ACC112 (cell line): ENCODE results near the gene PSMD8.
"Not testable (repeated sequence)": the region's sequence is repeated elsewhere in the genome, so short reads cannot be mapped to it uniquely, and the experiment has no call there.

Experiments
- H2AFZ ChIP-seq: fragments of 200-600 bp; sonication (generic); one replicate; pipeline ENCODE4 v1.6.0; 2017; ENCODE audit warnings: antibody characterized with exemption, low read length; ENCODE audit not compliant: unreplicated experiment
- H3K27ac ChIP-seq: fragments of 200-600 bp; sonication (generic); 2 replicates; pipeline ENCODE4 v1.5.1; 2014; ENCODE audit warnings: low read depth, mild to moderate bottlenecking, antibody characterized with exemption, low read length, moderate library complexity
- H3K27me3 ChIP-seq: fragments of 200-600 bp; sonication (generic); 2 replicates; pipeline ENCODE4 v1.6.1; 2014; ENCODE audit warnings: mild to moderate bottlenecking, antibody characterized with exemption, low read length, moderate library complexity, mixed read lengths; ENCODE audit not compliant: insufficient read depth
- H3K36me3 ChIP-seq: fragments of 200-600 bp; sonication (generic); 2 replicates; pipeline ENCODE4 v1.6.1; 2016; ENCODE audit warnings: mild to moderate bottlenecking, antibody characterized with exemption, low read length, moderate library complexity, mixed read lengths; ENCODE audit not compliant: insufficient read depth
- H3K4me1 ChIP-seq: fragments of 200-600 bp; sonication (generic); one replicate; pipeline ENCODE4 v1.6.1; 2016; ENCODE audit warnings: low read length, mixed read lengths; ENCODE audit not compliant: insufficient read depth, unreplicated experiment, control insufficient read depth
- H3K4me3 ChIP-seq: fragments of 200-600 bp; sonication (generic); 2 replicates; pipeline ENCODE4 v1.5.1; 2014; ENCODE audit warnings: mild to moderate bottlenecking, low read depth, low read length
- H3K79me2 ChIP-seq: fragments of 200-600 bp; sonication (generic); one replicate; pipeline ENCODE4 v1.6.0; 2016; ENCODE audit warnings: low read length; ENCODE audit not compliant: control insufficient read depth, unreplicated experiment, insufficient read depth

PSMD8 gene

DNA sequence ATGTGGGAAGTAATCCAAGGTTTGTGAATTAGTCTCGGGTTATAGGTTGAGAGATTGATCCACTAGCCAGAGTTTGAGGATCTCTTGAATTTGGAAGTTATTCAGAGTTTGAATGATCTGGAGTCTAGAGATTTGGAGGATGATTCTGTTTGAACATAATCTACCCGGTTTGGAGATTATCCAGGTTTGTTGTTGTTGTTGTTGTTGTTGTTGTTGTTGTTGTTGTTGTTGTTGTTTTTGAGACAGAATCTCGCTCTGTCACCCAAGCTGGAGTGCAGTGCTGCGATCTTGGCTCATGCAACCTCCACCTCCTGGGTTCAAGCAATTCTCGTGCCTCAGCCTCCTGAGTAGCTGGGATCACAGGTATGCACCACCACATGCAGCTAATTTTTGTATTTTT, 37.5 kb downstream of the PSMD8 start:
- H3K36me3 ChIP-seq, H3K79me2 ChIP-seq, H3K27ac ChIP-seq, H2AFZ ChIP-seq, H3K4me1 ChIP-seq, H3K4me3 ChIP-seq, H3K27me3 ChIP-seq: not testable (repeated sequence)

DNA sequence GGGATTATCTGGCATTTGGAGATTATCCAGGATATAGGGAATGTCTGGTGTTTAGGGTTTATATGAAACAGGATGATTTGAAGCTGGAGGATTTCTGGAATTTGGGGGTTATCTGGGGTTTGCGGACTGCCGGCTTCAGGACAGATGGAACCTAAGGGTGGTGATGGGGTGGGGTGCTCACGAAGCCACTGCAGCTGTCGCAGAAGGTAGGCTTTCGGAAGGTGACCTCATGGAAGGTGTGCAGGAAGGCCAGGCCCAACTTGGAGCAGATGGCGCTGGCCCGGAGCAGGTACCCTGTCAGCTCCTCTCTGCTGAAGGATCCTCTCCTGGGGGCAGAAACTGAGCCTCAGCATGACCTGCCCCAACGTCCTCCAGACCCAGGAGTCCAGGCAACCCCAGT, 38.1 kb downstream of the PSMD8 start:
- H3K79me2 ChIP-seq: no peaks in the 10 kb centered on the region
- H3K27me3 ChIP-seq: no peaks in the 10 kb centered on the region
- no peaks in the 10 kb centered on the region for H3K4me1 ChIP-seq
- no peak overlapping the region for H3K27ac ChIP-seq
- no peaks in the 10 kb centered on the region for H3K36me3 ChIP-seq
- H2AFZ ChIP-seq: no peak overlapping the region
- H3K4me3 ChIP-seq: no peak overlapping the region

DNA sequence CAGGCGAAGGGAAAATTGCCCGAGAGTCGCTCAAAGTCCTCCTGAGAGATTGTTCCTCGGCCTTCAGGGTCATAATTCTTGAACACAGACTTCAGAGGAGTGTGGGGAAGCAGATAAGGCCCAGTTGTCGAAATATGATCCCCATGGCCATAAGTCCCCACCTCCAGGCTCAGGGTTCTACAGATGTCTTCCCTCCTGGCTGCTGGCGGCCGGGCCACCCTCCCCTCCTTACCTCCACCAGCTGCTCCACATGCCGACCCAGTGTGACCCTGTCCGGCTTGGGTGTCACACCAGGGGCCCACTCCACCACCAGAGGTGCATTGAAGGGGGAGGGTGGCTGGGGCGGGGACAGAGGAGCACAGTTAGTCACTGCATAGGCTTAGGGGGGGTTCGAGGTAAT, 38.6 kb downstream of the PSMD8 start:
- no peak overlapping the region for H2AFZ ChIP-seq
- no peak overlapping the region for H3K27ac ChIP-seq
- H3K4me3 ChIP-seq: no peak overlapping the region
- no peaks in the 10 kb centered on the region for H3K4me1 ChIP-seq
- no peaks in the 10 kb centered on the region for H3K36me3 ChIP-seq
- H3K79me2 ChIP-seq: no peaks in the 10 kb centered on the region
- H3K27me3 ChIP-seq: peaks cover under 1% of the 10 kb centered on the region; the same call in 1 of the 2 replicates

GRCh38 chr19:38413416-38413815, 39.0 kb downstream of the PSMD8 start:
- Histone ChIP-seq H2AFZ (no peak overlapping the region), H3K4me3 (no peak overlapping the region), H3K4me1 (no peaks in the 10 kb centered on the region), H3K27me3 (peaks cover 5% of the 10 kb centered on the region; the same call in 1 of the 2 replicates), H3K36me3 (no peaks in the 10 kb centered on the region), H3K27ac (no peak overlapping the region), H3K79me2 (no peaks in the 10 kb centered on the region)

GRCh38 chr19:38417146-38417543, 42.8 kb downstream of the PSMD8 start:
- no peak overlapping the region for H2AFZ ChIP-seq
- H3K4me3 ChIP-seq: no peak overlapping the region

DNA sequence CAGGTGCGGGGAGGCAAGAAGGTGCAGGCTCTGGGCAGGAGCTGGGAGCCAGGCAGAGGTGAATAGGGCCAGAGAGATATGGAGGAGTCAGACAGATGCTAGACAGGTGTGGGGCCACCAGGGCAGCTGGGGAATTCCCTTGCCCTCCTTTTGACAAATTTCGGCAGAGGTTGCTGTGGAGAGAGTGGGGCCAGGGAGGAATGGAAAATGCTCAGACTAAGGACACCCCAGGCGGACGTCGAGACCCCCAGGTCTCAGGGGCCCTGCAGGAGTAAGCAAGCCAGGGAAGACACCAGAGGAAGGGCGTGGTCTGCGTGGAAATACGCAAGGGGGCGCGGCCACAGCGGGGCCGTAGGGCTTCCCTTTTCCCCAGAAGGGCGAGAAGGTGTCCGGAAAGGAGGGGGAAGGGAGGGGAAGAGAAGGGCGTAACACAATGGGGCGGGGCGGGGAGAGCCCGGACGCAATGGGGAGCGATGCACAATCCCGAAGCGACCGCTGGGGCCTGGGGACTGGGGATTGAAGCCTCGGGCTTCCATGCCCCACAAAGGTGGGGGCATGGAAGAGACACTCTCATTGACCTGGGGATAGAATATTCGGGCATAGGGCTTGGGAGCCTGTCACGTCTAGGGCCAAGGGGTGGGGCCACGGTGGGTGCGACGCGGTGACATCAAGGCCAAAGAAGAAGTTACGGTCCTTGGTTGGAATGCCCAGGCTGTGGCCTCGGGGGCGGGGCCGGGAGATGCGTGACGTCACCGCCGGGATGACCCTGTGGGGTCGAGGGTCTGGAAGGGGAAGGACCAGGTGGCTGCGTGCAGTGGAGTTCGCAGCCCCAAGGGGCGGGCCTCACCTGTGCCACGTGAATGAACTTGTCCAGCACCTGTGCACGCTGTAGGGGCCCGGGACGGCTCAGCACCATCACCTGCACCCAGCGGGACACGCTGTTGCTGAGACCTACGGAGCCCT, 43.5 kb downstream of the PSMD8 start:
- Histone ChIP-seq H3K4me3 (peak overlapping the region; percentile 45; the same call in 1 of the 2 replicates), H3K36me3 (no peaks in the 10 kb centered on the region), H3K4me1 (no peaks in the 10 kb centered on the region), H2AFZ (no peak overlapping the region), H3K27me3 (peaks cover 11% of the 10 kb centered on the region), H3K27ac (no peak overlapping the region), H3K79me2 (no peaks in the 10 kb centered on the region)

More at GRCh38 chr19:38417146-38417543, 42.8 kb downstream of the PSMD8 start:
- H3K4me1 ChIP-seq: no peaks in the 10 kb centered on the region
- H3K79me2 ChIP-seq: no peaks in the 10 kb centered on the region
- H3K36me3 ChIP-seq: no peaks in the 10 kb centered on the region
- peaks cover 11% of the 10 kb centered on the region for H3K27me3 ChIP-seq
- H3K27ac ChIP-seq: no peak overlapping the region

DNA sequence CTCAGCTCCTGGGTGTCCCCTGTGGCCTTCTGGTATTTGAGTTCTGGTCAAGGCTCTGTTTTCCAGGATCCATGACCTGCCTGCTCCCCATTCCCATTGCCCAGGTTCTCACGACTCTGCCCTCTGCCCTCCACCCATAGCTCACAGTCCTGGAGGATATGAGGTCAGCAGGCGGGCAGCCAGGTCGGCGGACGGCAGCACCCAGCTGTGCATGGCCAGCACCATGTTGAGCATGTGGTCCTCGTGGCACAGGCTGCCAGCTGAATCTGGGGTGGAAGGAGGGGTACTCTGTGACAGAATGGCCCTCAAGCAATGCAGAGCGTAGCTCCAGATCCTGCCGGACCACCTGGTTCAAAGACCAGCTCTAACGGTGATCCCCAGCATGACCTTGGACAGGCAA, 46.6 kb downstream of the PSMD8 start:
- H3K27me3 ChIP-seq: peaks cover 11% of the 10 kb centered on the region
- H3K4me3 ChIP-seq: no peak overlapping the region
- no peaks in the 10 kb centered on the region for H3K79me2 ChIP-seq
- H2AFZ ChIP-seq: no peak overlapping the region
- H3K36me3 ChIP-seq: no peaks in the 10 kb centered on the region
- H3K4me1 ChIP-seq: no peaks in the 10 kb centered on the region
- no peak overlapping the region for H3K27ac ChIP-seq

- no peak overlapping the region for H2AFZ ChIP-seq
- no peaks in the 10 kb centered on the region for H3K36me3 ChIP-seq
- no peaks in the 10 kb centered on the region for H3K4me1 ChIP-seq
- H3K4me3 ChIP-seq: no peak overlapping the region
- no peak overlapping the region for H3K27ac ChIP-seq
- peaks cover 11% of the 10 kb centered on the region for H3K27me3 ChIP-seq
- no peaks in the 10 kb centered on the region for H3K79me2 ChIP-seq
Observed at GRCh38 chr19:38421856-38422255, 47.5 kb downstream of the PSMD8 start.

DNA sequence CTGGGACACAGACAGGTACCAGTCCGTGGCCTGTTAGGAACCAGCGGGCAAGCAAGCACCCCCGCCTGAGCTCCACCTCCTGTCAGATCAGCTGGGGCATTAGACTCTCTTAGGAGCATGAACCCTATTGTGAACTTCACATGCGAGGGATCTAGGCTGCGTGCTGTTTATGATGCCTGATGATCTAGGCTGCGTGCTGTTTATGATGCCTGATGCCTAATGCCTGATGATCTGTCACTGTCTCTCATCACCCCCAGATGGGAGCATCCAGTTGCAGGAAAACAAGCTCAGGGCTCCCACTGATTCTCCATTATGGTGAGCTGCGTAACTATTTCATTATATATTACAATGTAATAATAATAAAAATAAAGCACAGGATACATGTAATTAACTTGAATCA, 48.1 kb downstream of the PSMD8 start:
- H3K27me3 ChIP-seq: peaks cover 11% of the 10 kb centered on the region
- H3K4me1 ChIP-seq: no peaks in the 10 kb centered on the region

GRCh38 chr19:38424272-38424671, 49.9 kb downstream of the PSMD8 start:
- Histone ChIP-seq H3K4me3 (no peak overlapping the region), H3K27ac (no peak overlapping the region), H3K36me3 (no peaks in the 10 kb centered on the region), H3K4me1 (no peaks in the 10 kb centered on the region), H3K27me3 (no peaks in the 10 kb centered on the region), H2AFZ (no peak overlapping the region), H3K79me2 (no peaks in the 10 kb centered on the region)

More for the DNA sequence above, 48.1 kb downstream of the PSMD8 start:
- H3K36me3 ChIP-seq: no peaks in the 10 kb centered on the region
- no peaks in the 10 kb centered on the region for H3K79me2 ChIP-seq
- H3K27ac ChIP-seq: no peak overlapping the region
- no peak overlapping the region for H3K4me3 ChIP-seq
- H2AFZ ChIP-seq: no peak overlapping the region

- no peaks in the 10 kb centered on the region for H3K79me2 ChIP-seq
- no peak overlapping the region for H2AFZ ChIP-seq
- 0 out of 2 replicates have a peak, but pooled peaks cover 4% of the 10 kb centered on the region for H3K27me3 ChIP-seq
- no peaks in the 10 kb centered on the region for H3K4me1 ChIP-seq
- H3K27ac ChIP-seq: no peak overlapping the region
- H3K4me3 ChIP-seq: no peak overlapping the region
- no peaks in the 10 kb centered on the region for H3K36me3 ChIP-seq
Observed at GRCh38 chr19:38425222-38425809, 50.9 kb downstream of the PSMD8 start.
